Measurements from ENCODE around the gene NRSN1. TPM values are rescaled to one million over a fixed set of nuclear protein-coding genes. Genes with fewer than 3 reads are reported as not detected.

Gene NRSN1
- total and polyA plus RNA-seq, 2 of the 13 experiments (the other 11 are each of a cell fraction or from before 2014, with no cell fraction given) = not detected

DNA sequence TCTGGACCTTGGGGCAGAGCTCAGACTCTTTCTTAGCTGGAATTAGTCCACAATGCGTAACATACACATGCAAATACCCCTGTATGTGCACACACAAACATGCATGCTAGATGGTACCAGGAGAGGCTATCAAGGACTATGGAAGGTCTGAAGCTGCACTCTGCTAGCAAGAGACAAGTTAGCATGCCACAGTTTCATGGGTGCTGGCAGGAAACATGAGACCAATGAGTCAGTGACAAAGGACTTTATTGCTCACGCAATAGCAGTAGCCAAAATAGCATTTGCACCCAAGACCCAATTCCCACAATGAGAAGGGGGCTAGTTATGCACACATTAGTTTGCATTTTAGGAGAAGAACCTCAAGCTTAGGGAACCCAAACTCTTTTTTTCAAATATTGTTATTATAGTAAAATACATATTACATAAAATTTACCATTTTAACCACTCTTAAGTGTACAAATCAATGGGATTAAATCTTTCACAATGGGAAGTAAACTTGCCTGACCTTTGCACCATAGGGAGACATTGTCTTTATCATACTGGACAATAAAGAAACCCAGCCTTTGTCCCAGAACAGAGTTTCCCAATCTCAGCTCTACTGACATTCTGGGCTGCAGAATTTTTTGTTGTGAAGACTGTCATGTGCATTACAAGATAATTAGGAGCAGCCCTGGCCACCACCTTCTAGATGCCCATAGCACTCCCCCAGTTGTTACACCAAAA lies 69.1 kb downstream of the NRSN1 start (continued):
- TF ChIP-seq, protein P1, sequence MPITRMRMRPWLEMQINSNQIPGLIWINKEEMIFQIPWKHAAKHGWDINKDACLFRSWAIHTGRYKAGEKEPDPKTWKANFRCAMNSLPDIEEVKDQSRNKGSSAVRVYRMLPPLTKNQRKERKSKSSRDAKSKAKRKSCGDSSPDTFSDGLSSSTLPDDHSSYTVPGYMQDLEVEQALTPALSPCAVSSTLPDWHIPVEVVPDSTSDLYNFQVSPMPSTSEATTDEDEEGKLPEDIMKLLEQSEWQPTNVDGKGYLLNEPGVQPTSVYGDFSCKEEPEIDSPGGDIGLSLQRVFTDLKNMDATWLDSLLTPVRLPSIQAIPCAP (CRISPR knock-in tag; IDR thresholded peaks at IDR 0.05; ENCODE audit: low read depth) = no peak
- TF ChIP-seq ZFP1 (CRISPR knock-in tag; IDR thresholded peaks at IDR 0.05) (no peak), HDAC6 (IDR thresholded peaks at IDR 0.05; ENCODE audit: low read depth, low read length) (no peak), AHDC1 (CRISPR knock-in tag; IDR thresholded peaks at IDR 0.05; ENCODE audit: borderline replicate concordance) (peak; percentile 72; the same call in 1 of the 2 replicates), KAT8 (CRISPR knock-in tag; IDR thresholded peaks at IDR 0.05) (no peak), HOXA3 (CRISPR knock-in tag; IDR thresholded peaks at IDR 0.05) (no peak), ZZZ3 (CRISPR knock-in tag; IDR thresholded peaks at IDR 0.05; ENCODE audit: borderline replicate concordance) (no peak)
